Activated CD8-positive, alpha-beta memory T cell treated with anti-CD3 and anti-CD28 coated beads, Interleukin-2, amount 10 ng/mL, durations not matched to agents 7 days and 5 days (primary cell): ENCODE measurements around the gene SIX3. TPM values are rescaled to one million over a fixed set of nuclear protein-coding genes. Genes with fewer than 3 reads are reported as not detected.

ENCODE experiments used
- ATAC-seq: fragments of 150-1000 bp; cut with Tn5 transposase; one replicate; pipeline ENCODE4 v1.10.0; 2021; ENCODE audit warnings: moderate library complexity
- CTCF ChIA-PET: fragments of 350-600 bp; sonication (Branson Sonifier 250); formaldehyde crosslinking; loops from one replicate; lab custom pipeline; 2021; ENCODE audit warnings: antibody characterized with exemption; lab: Charles Lee
- DNase-seq: peaks from one replicate; pipeline ENCODE4 v3.0.0-alpha.2; 2020
- H3K27ac Mint-ChIP-seq: one replicate; pipeline ENCODE4 v1.8.0; 2021; ENCODE audit warnings: mild to moderate bottlenecking, mixed read lengths
- H3K27me3 Mint-ChIP-seq: one replicate; pipeline ENCODE4 v1.8.0; 2021; ENCODE audit warnings: mixed read lengths
- H3K36me3 Mint-ChIP-seq: one replicate; pipeline ENCODE4 v1.8.0; 2021; ENCODE audit warnings: mild to moderate bottlenecking, mixed read lengths
- H3K4me1 Mint-ChIP-seq: one replicate; pipeline ENCODE4 v1.8.0; 2021; ENCODE audit warnings: mixed read lengths
- H3K4me3 Mint-ChIP-seq: one replicate; pipeline ENCODE4 v1.8.0; 2021; ENCODE audit warnings: mild to moderate bottlenecking, moderate library complexity, mixed read lengths
- H3K9me3 Mint-ChIP-seq: one replicate; pipeline ENCODE4 v1.8.0; 2022; ENCODE audit warnings: low read depth, mixed read lengths
- total RNA-seq, 2 experiments: library from RNA; stranded (reverse); gene quantifications; one replicate each; pipeline ENCODE4 v1.2.3, GENCODE V29; 2021

Gene SIX3
- total RNA-seq, 2 experiments from 2014 or later = 0.21 TPM; not detected in 1

DNA sequence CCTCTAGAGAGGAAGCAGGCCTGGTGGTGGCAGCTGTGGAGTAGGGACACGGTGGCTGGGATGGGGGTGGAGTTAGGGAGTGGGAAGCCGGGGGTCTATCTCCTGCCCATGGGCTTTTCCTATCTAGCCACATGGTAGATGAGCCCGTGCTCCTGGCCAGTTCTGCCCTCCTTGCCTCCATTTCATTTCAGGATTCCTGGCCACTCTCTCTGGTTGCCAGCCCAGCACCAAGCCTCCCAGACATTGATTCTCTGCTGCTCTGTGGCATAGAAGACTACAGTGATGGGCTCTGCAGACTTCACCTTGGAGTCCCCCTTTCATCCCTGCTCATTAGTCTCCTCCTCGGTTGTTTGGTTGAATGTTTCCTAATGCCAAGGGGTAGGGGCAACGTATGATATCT is 19.4 kb downstream of the SIX3 start:
- Mint-ChIP-seq H3K27me3 (peaks cover 39% of the 10 kb centered on the region), H3K36me3 (no peaks in the 10 kb centered on the region), H3K4me3 (no peak overlapping the region), H3K4me1 (no peaks in the 10 kb centered on the region), H3K9me3 (no peaks in the 10 kb centered on the region), H3K27ac (no peak overlapping the region)
- CTCF ChIA-PET = no interaction called here
- ATAC-seq = no peak
- no peak for DNase-seq

DNA sequence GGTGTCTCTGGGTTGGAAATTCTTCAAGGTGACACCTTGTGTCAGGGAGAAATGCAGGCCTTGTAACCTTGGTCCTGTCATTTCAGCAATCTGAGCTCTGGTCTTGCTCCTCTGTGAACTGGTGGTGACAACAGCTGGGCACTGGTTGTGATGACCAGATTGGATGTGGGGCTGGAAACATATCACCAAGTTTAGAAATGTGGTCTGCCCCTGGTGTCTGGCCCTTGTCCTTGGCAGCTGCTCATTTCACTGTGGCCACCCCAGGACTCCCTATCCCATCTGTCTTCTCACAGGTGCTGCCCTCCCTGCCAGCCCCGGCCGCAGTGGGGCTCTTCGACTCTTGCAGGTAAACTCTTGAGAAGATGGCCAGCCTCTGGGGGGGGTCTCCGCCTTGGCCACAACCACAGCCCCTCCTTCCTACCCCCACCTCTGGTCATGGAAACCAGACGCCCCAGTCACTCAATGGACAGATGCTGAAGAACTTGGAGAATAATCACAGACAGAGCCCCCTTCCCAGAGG is 20.7 kb downstream of the SIX3 start:
- Mint-ChIP-seq H3K36me3 (no peaks in the 10 kb centered on the region), H3K27ac (no peak overlapping the region), H3K4me3 (no peak overlapping the region), H3K4me1 (no peaks in the 10 kb centered on the region), H3K9me3 (no peaks in the 10 kb centered on the region), H3K27me3 (peaks cover 35% of the 10 kb centered on the region)
- CTCF ChIA-PET = no interaction called here
- DNase-seq = no peak
- no peak for ATAC-seq

DNA sequence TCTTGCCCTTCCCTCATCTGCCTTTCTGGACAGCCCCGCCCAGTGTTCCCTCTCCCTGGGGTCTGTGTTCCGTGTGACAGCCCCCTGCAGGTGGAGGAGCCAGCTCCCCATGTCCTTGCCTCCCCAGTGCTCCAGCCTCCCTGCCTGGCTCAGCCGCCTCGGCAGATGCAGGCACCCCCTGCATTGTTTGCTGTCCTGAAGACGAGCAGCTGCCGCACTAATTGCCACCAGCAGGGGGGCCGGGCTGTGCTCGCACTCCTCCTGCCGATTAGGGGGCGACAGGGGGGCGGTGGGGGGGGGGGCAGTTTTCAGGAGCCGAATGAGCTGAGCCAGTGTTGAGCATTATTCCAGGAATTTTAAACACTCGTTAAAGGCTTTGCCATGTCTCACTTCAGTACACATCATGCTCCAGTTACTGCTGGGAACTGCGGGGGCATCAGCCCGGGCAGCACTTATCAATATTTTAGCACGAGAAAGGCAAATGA is 23.3 kb downstream of the SIX3 start:
- Mint-ChIP-seq H3K4me1 (no peaks in the 10 kb centered on the region), H3K36me3 (no peaks in the 10 kb centered on the region)
- CTCF ChIA-PET = interaction anchor here (1.1 to 1.2 kb wide), 2 partner anchors 8 to 11 kb away, joined by 3 to 4 read pairs; no protein-coding TSS in a partner anchor

DNA sequence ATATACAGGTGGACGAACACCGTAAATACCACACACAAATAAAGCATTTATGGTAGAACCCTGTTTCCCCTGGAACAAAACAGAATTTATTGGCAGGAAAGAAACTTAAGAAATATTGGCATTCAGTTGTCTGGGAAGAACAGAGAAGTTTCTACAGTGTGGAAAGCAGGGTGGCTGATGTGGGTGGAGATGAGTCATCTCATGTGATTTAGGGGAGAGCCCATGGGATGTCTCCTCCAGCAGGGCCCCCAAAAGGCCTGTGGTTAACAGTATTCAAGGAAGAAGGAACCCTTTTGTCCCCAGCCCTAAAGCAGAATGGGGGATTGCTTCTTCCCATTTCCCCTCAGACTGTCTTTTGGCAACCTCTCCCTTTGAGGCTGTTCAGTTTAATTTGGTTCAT is 24.2 kb downstream of the SIX3 start:
- H3K9me3 Mint-ChIP-seq = no peaks in the 10 kb centered on the region
- H3K36me3 Mint-ChIP-seq = no peaks in the 10 kb centered on the region
- ATAC-seq (no peak), DNase-seq (no peak)
- no peaks in the 10 kb centered on the region for H3K4me1 Mint-ChIP-seq
- no peak overlapping the region for H3K4me3 Mint-ChIP-seq
- CTCF ChIA-PET = no interaction called here
- peaks cover 20% of the 10 kb centered on the region for H3K27me3 Mint-ChIP-seq
- H3K27ac Mint-ChIP-seq = no peak overlapping the region

More for the DNA sequence above, 23.3 kb downstream of the SIX3 start:
- no peak for ATAC-seq
- Mint-ChIP-seq H3K9me3 (no peaks in the 10 kb centered on the region), H3K27ac (no peak overlapping the region), H3K27me3 (peaks cover 24% of the 10 kb centered on the region), H3K4me3 (no peak overlapping the region)
- no peak for DNase-seq

DNA sequence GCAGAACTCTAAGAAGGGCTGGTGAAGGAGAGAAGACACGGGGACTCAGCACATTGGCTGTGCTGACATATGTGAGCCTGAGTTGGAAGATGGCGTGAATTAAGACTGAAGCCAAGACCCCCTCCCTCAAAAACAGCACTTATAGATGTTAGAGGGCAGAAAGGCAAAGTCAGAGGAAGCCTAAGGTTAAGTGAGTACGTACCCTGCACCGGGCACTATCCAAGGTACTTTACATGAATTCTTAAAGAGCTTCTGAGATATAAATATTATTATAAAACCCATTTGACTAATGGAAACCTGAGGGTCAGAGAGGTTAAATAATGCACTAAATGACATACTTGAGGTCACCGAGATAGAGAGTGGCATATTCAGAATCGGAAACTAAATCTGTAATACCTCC is 25.6 kb downstream of the SIX3 start:
- Mint-ChIP-seq H3K4me1 (no peaks in the 10 kb centered on the region), H3K27me3 (peaks cover 20% of the 10 kb centered on the region), H3K36me3 (no peaks in the 10 kb centered on the region), H3K9me3 (no peaks in the 10 kb centered on the region), H3K27ac (no peak overlapping the region), H3K4me3 (no peak overlapping the region)
- DNase-seq (no peak), ATAC-seq (no peak)
- CTCF ChIA-PET = interaction anchor here (1.1 to 1.7 kb wide), 2 partner anchors 10 to 14 kb away, joined by 3 to 5 read pairs; no protein-coding TSS in a partner anchor

DNA sequence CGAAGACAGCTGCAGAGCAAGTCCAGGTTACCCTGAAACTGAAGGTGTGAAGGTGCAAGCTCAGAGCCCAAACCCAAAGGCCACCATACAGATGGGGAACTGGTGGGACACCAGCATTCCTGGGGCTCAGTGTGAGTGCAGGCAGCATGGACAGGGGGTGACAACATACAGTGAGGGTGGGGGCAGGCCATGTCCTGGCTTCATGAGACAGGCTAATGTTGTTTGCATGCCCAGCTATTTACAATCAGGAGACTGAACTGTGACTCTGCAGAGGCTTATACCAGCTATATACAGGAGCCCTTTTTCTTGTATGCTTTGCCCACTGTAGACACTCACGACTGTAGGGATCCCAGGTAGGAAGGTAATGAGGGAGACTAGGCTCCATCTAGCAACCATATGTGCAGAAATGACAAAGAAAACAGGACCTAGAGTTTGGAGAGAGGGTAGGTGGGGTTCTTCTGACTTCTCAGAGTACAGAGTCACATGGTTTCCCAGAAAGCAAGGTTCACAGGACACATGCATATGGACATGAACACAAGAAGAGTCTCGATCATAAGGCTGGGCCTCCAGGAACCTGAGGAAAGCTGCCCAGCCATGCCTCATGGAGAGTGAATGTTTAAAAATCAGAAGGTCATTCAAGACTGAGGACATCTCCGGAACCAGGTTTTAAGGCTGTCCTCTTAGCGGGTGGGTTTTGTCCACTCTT is 26.4 kb downstream of the SIX3 start:
- Mint-ChIP-seq H3K36me3 (no peaks in the 10 kb centered on the region), H3K4me3 (no peak overlapping the region), H3K4me1 (no peaks in the 10 kb centered on the region), H3K27ac (no peak overlapping the region), H3K27me3 (peaks cover 16% of the 10 kb centered on the region), H3K9me3 (no peaks in the 10 kb centered on the region)
- CTCF ChIA-PET = interaction anchor here (1.1 to 1.7 kb wide), 2 partner anchors 11 to 14 kb away, joined by 3 to 5 read pairs; no protein-coding TSS in a partner anchor
- ATAC-seq = no peak
- no peak for DNase-seq

DNA sequence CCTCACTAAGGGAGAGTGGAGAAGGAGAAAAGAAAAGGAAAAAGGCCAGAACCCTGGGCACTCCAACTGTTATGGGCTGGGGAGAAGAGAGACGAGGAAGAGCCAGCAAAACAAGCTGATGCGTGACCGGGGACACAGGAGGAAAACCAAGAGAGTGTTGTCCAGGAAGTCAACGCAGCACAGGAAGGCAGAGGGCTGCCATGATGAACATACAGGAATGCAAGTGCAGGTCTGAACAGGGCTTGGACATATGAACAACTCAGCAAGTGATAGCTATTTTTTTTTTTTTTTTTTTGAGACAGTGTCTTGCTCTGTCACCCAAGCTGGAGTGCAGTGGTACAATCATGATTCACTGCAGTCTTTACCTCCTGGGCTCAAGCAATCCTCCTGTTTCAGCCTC is 28.4 kb downstream of the SIX3 start:
- no peaks in the 10 kb centered on the region for H3K9me3 Mint-ChIP-seq
- CTCF ChIA-PET = interaction anchor here (0.8 to 1.8 kb wide), 3 partner anchors 9 to 490 kb away, joined by 3 to 5 read pairs (median 5); no protein-coding TSS in a partner anchor
- H3K27me3 Mint-ChIP-seq = peaks cover 12% of the 10 kb centered on the region
- H3K4me3 Mint-ChIP-seq = no peak overlapping the region
- no peak overlapping the region for H3K27ac Mint-ChIP-seq
- no peaks in the 10 kb centered on the region for H3K36me3 Mint-ChIP-seq
- ATAC-seq (no peak), DNase-seq (no peak)
- no peaks in the 10 kb centered on the region for H3K4me1 Mint-ChIP-seq

DNA sequence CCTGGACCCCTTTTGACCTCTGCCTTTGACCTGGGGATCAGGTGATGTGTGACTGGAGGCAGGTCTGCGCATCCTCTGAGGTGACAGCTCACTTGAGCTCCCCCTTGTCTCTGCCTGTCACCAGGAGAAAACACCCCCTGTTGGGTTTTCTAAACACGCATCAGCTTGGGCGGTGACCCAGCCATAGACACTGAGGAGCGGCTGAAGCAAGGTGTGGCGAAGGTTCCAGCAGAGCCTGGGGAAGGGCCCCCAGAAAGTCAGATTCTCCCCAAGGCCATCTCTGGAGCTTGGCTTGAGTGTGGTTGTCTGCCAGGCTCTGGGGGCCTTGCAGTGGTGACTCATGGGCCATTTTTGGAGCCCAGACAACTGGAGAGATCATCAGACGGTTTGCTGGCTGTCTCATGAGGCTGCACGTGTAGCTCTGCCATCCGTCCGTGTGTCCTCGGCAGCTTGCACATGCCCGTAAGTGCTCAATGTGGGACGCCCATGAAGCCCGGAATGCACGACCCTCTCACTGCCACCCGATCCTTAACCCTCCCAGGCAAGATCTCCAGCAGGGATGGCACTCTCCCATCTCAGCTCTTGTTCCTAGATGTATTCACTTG is 29.4 kb downstream of the SIX3 start:
- peaks cover 9% of the 10 kb centered on the region for H3K27me3 Mint-ChIP-seq
- no peaks in the 10 kb centered on the region for H3K36me3 Mint-ChIP-seq
- CTCF ChIA-PET = interaction anchor here (1.8 kb wide), 2 partner anchors 14 to 492 kb away, joined by 5 read pairs; no protein-coding TSS in a partner anchor

DNA sequence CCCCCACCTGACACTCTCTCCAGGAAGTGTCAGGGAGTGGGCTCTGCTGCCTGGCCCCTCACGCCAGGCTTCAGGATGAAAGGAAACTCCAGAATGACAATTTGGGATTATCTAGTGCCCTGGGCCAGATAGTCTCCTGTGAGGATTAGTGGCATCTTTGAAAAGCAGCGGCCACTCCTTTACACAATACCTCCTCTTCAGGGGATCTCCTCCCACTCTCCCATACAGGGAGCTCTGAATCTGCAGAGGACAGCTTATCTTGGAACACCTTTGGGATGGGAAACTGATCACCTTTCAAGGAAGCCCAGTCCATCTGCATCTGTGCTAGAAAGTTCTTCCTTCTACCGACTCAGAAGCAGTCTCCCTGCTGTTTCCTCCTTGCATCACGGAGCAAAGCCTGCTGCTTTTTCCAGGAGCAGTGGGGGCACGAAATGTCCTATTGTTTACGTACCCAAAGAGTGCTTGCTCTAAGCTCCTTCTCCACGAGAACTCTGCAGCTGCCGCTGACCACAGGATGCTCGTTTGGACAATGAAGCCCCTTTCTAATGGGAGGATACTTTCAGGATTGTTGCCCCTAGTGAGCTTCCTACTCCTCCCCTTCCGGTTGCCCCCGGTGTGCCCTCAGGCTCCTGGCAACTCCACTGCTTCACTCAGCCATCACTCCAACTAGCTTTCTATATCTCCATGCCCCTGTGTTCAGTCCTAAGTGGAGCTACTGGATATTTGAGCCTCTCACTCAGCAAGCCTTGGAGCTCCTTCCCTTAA is 31.5 kb downstream of the SIX3 start:
- H3K36me3 Mint-ChIP-seq = no peaks in the 10 kb centered on the region
- no peak for DNase-seq
- H3K4me3 Mint-ChIP-seq = no peak overlapping the region

More for the DNA sequence above, 29.4 kb downstream of the SIX3 start:
- no peaks in the 10 kb centered on the region for H3K4me1 Mint-ChIP-seq
- no peak for DNase-seq
- H3K9me3 Mint-ChIP-seq = no peaks in the 10 kb centered on the region
- no peak for ATAC-seq
- no peak overlapping the region for H3K27ac Mint-ChIP-seq
- H3K4me3 Mint-ChIP-seq = no peak overlapping the region

DNA sequence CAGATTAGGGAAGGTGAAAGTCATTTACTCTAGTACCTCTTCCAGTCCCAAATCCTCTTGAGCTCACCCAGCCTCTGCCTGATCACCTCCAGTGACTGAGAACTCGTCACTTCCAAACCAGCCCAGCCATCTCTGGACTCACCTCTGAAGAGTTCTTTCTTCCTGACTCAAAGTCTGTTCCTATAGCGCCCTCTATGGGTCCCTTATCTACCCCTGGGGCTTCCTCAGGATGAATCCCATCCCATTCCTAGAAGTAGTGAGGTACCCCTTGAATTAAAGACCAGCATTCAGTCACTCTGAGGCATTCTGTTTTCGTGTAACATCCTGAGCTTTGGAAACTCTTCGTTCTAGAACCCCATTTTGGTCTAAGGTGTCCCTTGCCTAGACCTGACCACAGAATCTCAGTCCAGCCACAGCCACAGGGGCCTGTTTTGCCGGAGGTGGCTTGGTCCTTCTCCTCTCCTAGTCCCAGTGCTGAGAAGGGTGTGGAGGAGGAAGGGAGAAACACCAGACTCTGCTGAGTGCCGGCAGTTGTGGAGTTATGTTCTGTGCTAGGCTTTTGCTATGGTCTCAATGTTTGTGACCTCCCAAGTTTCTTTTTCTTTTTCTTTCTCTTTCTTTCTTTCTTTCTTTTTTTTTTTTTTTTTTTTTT is 32.7 kb downstream of the SIX3 start:
- H3K4me3 Mint-ChIP-seq = no peak overlapping the region
- no peaks in the 10 kb centered on the region for H3K9me3 Mint-ChIP-seq
- H3K36me3 Mint-ChIP-seq = no peaks in the 10 kb centered on the region
- no peak overlapping the region for H3K27ac Mint-ChIP-seq
- no peaks in the 10 kb centered on the region for H3K4me1 Mint-ChIP-seq
- CTCF ChIA-PET = interaction anchor here (2.5 kb wide), 1 partner anchor 8 kb away, joined by 20 read pairs; no protein-coding TSS in a partner anchor
- ATAC-seq (no peak), DNase-seq (no peak)
- peaks cover 4% of the 10 kb centered on the region for H3K27me3 Mint-ChIP-seq

More for the DNA sequence above, 31.5 kb downstream of the SIX3 start:
- Mint-ChIP-seq H3K9me3 (no peaks in the 10 kb centered on the region), H3K27ac (no peak overlapping the region), H3K27me3 (peaks cover 2% of the 10 kb centered on the region), H3K4me1 (no peaks in the 10 kb centered on the region)
- CTCF ChIA-PET = interaction anchor here (0.7 to 2.5 kb wide), 2 partner anchors 10 to 19 kb away, joined by 3 to 20 read pairs; no protein-coding TSS in a partner anchor
- ATAC-seq = no peak

DNA sequence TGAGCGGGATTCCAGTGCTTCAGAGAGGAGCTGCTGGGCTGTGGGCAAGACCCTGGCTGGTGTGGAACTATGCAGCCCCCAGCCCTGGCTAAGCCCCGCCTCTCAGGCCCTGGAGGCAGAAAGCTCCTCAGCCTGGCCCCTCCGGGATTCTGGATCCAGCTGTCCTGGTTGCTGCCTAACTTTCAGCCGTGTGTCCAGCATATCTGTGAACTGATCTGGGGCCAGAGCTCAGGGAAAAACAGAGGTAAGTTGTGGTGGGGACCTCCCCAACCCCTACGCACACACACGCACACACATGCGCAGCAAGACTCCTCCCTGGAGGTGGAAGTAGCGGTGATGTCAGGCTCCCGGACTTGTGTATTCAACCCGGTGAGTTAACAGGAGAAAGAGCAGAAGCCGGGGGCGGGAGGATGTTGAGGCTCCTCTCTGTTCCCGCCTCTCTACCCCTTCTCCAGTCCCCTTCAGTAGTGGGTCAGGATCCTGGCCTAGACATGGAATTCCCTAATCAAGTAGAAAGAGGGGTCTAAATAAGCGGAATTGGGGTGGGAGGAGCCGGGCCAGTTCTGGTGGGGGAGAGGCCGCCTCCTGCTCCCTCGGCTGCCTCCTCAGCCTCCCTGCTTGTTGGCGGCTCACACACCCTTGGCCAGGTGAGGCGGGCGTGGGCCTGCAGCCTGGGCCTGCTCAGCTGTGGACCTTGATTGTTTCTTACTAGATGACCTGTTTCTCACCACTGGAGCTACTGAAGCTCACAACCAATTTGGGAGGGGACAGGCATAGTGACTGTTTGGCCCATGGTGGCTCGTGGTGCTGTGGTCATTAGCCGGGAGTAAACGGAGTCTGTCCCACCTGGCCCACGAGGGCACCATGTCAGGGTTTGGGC is 34.3 kb downstream of the SIX3 start:
- Mint-ChIP-seq H3K9me3 (no peaks in the 10 kb centered on the region), H3K36me3 (no peaks in the 10 kb centered on the region), H3K4me1 (no peaks in the 10 kb centered on the region), H3K27ac (no peak overlapping the region), H3K27me3 (peaks cover 6% of the 10 kb centered on the region), H3K4me3 (no peak overlapping the region)
- DNase-seq (no peak), ATAC-seq (no peak)
- CTCF ChIA-PET = interaction anchor here (1.3 kb wide), 1 partner anchor 519 kb away, joined by 3 read pairs; no protein-coding TSS in a partner anchor

DNA sequence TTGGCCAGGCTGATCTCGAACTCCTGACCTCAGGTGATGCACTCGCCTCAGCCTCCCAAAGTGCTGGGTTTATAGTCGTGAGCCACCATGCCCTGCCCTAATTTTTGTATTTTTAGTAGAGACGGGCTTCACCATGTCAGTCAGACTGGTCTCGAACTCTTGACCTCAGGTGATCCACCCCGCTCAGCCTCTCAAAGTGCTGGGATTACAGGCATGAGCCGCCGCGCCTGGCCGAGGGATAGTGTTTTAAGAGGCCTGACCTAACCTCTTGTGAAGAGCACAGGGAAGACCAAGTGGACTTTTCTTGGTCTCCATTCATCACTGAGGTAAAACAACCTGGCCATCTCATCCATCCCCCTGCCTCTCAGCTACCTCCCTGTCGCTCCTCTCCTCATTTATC is 38.1 kb downstream of the SIX3 start:
- Mint-ChIP-seq H3K4me3 (no peak overlapping the region), H3K27ac (no peak overlapping the region), H3K27me3 (peaks cover 14% of the 10 kb centered on the region), H3K9me3 (no peaks in the 10 kb centered on the region), H3K36me3 (no peaks in the 10 kb centered on the region), H3K4me1 (no peaks in the 10 kb centered on the region)
- ATAC-seq = no peak
- no peak for DNase-seq
- CTCF ChIA-PET = interaction anchor here (1.3 to 7.8 kb wide), 2 partner anchors 10 to 515 kb away, joined by 3 to 59 read pairs; no protein-coding TSS in a partner anchor
